ENCODE measurements around the gene HMX1.
A peak's percentile ranks its signal among the peaks of the same experiment; 100 is the strongest.

The HMX1 gene

DNA sequence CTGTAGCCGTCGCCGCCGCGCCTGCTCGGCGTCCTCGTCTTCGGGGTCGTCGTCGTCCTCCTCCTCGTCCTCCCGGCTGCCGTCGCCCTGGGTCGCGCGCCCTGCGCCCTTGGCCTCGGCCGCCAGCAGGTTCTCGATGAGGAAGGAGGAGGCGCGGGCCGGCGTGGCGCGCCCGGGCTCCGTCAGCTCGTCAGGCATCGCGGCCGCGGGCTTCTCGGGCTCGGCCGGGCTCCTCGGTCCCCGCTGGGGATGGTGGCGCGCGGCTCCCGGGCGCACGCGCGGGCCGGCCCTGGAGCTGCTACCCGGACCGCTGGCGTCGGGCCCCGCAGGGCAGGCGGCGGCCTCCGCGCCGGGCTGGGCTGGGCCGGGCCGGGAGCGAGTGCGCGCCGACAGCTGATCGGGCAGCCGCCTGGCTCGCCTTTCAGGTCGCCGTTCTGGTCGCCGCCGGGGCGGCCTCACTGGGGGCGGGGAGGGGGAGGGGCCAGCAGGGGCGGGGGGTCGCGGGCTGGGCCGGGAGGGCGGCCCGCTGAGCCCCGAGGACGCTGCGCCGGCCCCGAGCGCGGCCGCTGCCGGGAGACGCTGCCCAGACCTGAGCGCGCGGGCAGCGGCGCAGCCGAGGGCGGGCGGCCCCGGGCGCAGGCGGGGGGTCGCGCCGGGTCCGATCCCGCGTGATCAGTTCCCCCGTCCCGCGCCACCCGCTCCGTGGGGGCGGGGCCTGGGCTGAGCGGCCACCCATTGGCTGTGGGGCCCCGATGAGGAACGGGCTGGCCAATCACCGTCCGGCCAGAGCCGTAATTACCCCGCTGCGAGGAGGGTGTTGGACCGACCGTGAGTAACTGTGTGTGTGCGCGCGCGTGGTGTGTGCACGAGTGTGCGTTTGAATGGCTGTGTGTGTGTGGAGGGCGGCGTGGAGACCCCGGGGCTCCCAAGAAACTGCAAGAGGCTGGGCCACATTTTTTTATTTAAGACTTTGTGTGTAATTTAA is at the start of gene HMX1:
Gene HMX1, minus strand, starts transcription at position 423 of the 985 bp plus-strand sequence. Its CDS starts 225 bp downstream, at position 198.
- no peak for DNase-seq

DNA sequence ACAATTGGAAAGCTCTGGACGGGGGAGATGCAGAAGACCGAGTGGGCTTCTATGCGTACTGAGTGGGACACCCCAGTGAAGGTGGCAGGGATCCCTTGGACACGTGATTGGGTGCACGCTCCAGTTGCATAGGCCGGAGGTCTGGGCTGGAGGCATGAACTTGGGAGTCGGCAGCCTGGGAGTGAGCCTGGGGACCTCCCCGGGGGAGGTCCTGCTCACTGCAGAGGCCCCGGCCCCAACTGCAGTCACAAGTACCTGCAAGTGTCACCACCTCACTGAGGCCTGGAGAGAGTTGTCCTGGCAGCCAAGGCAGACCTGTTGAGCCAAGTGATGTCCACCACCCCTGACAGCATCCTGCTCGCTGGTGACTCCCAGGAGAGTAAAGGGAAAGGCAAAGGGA is 49.3 kb upstream of the HMX1 start:
- no peak for DNase-seq

DNA sequence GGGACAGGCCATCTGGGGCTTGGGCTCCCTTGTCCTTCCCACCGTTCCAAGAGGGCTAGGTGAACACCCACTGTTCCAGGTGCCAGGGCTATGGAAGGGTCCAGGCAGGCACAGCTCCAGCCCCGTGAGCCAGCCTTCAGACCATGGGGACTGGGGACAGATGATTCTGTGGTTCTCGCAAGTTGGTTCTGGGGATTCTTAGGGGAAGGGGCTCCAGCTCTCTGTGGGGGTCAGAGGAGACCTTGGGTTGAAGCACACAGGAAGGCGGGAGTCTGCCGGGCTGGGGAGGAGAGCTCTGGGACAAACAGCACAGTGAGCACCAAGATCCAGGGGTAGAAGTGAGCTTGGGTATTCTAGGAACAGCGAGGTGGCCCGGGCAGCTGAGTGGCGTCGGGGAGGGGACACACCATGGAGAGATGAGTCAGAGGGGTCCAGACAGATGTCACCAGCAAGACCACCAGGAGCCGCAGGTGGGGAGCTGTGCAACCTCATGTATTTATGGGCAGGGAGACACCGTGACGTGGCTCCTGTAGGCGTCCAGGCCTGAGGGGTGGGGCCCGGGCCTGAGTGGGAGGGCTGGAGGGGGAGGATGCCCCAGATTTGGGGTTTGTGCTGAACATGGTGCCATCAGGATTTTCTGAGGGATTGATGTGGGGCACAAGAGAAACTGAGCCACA is 48.8 kb upstream of the HMX1 start:
- no peak for DNase-seq

DNA sequence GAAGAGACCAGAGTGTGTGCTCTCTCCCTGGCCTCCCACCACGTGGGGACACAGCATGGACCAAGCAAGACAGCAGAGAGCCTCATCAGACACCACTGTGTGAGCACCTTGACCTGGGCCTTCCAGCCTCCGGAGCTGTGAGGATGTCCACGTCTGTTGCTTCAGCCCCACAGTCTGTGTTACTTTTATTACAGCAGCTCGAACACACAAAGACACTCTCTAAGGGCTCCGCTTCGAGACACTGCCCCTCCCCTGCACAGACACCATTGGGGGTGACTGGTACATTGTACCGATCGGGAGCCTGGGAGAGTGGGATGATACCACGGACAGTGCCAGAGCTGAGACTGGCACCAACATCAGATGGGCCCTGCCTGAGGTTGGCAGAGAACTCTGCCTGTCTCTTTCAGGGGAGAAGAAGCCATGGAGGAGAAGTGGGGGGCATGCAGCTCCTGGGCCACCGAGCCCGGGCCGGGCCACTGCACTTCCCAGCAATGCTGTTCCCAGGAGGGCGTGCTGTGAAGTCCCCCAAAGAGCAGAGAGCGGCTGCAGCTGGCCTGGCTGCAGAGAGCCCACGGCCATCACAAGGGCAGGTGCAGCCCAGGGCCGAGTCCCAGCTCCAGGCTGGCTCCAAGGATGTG is 48.1 kb upstream of the HMX1 start:
- DNase-seq = no peak

DNA sequence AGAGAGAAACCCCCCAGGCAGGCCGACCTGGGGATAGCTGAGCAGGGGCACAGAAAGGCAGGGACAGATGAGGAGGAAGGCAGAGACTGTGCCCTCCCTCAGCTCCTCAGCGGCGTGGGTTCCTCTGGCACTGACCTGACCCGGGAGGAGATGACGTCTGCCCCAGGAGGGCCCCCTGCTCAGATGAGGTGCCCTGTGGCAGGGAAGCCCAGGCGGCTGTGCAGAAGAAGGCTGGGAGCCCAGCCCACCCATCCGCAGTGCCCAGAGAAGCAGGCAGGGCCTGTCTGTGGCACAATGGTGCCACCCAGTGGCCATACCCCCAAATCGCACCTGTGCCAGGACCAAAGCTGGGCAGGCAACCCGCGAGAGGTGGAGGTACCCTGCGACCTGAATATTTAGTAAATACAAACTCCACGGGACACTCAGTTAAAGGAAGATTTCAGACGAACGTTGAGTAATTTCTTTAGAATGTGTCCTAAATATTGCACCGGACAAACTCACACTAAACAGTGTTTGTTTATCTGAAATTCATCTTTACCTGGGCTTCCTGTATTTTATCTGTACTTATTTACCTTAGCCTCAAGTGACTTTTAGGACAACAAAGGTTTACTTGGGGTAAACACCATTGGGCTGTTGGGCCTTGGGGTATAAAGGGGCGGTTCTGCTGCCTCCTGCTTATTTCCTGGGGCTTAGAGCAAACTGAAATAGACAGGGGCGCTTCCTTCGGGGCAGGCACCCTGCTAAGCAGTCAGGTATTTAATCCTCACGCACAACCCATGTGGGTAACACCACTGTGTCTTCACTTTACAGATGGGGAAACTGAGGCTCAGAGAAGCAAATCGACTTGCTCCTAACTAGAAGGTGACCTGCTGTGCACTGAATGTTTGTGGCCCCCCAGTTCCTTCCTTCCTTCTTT is 46.5 kb upstream of the HMX1 start:
- peak; percentile 18 for DNase-seq

DNA sequence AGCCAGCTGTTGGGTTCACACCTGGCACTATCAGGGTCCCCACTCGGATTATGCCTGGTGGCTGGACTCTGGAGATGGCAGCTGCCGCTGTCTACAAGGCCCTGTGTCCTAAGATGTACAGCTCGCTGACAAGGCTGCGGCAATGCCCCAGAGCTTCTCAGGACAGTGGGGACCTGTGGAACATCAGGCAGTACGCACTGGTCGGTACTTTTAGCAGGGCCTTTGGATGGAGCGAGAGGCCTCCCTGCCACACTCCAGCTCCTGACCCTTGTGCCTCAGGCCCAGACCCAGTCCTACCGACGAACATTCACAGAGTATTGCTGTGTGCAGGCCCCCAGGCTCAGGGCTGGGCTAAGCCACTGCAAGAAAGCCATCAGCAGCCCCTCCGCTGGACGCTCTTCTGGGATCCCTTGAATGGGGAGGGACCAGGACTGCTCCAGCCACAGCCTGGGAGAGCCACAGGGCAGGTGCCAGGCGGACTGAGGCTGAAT is 45.7 kb upstream of the HMX1 start:
- no peak for DNase-seq

DNA sequence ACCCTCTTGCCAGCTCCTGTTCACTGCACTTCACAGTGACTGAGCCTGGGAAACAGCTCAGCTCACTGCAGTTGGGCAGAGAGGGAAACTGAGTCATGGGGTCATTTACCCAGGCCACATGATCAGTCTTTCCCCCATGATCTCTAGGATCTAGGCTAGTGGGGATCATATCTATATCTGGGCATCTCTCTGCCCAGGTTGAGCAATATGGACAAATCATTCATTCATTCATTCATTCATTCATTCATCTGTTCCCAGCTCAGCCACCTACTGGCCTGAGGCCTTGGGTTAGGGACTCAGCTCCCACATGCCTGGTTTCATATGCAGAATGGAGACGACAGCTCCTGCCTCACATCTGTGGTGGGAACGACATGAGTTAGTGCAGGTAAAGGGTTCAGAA is 45.3 kb upstream of the HMX1 start:
- no peak for DNase-seq

DNA sequence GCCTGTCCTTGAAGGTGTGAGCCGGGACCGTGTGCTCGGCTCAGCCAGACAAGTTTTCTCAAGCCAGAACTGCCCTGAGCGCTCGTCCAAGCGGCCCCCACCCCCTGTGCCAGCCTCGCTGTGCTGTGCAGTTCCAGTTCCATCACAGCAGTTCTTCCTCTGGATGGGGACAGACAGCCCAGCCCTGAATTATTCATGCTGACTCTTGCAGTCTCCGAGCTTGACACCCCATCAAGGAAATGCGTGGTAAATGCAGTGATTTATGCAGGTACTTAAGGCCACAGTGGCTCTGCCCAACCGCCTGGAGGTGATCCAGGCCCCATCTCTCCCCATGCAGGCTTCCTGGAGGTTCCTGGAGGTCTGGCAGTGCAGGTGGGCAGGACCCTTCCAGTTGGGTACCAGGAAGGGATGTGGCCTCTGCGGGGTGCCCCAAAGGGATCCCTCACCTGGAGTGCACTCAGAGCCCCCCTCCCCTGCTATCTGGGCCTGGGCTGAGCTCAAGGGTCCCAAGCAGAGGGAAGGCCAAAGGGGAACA is 44.8 kb upstream of the HMX1 start:
- DNase-seq = no peak

DNA sequence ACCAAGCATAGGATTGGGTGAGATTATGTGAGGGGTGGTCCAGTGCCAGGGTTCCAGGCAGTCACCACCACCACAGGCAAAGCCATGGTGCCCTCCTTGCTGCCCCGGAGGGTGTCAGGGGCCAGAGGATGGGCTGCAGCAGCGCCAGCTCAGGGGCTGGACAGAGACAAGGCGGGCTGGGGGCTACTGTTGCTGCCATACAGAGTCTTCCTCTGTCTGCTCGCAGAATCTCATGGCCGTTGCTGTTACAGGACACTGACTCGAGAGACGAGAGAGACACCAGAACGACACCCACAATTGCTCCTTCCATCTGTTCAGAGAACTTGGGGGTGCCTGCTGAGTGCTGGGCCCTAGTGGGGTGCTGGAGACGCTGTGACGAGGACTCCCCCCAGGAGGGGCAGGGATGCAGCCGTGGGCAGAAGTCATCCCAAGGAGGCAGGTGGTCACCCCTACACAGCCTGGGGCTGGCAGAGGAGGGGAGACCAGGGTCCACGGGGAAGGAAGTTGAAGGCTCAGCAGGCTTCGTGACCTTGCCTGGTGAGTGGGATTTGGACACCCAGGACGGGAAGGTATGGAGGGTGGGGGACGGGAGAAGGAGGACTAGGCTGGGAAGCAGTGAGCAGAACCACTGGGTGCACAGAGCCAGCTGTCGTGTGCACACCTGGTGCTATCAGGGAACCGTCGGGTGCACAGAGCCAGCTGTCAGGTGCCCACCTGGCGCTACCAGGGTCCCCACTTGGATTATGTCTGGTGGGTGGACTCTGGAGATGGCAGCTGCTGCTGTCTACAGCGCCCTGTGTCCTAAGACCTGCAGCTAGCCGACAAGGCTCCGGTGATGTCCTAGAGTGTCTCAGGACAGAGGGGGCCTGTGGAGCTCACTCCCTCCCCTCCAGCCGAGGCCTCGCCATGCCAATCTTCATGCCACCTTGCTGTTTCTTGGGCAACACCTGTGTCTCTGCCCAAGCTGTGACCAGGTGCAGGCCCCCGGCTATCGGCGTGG is 43.9 kb upstream of the HMX1 start:
- no peak for DNase-seq

DNA sequence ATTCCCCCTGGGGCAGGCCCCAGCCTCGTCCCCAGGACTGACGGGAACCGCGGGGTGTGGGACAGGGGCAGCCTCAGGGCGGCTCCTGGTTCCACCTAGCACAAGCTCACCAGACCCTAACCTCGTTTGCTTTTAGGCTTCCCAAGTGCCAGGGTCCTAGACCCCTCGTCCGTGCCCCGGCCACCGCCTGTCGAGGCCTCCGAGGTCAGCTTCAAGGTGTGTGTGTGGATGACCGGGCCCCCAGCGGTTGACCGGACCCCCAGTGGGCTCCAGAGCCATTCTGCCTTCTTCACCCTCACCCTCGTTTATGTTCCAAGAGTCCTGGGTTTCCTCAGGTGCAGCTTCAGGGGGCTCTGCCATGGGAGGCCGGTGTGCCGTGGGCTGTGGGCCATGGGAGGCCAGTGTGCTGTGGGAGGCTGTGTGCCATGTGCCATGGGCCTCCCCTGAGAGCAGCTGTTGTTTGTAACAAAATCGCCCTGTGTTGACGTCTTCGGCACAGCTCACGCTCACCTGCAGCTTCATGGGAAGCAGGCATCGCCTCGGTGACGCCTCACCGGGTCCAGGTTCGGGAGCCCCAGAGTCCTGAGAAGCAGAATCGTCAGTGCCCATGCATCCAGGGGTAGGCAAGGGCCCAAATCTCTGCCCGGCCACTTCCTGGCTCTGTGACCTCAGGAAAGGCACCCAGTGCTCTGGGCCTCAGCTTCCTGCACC is 43.0 kb upstream of the HMX1 start:
- DNase-seq = no peak

DNA sequence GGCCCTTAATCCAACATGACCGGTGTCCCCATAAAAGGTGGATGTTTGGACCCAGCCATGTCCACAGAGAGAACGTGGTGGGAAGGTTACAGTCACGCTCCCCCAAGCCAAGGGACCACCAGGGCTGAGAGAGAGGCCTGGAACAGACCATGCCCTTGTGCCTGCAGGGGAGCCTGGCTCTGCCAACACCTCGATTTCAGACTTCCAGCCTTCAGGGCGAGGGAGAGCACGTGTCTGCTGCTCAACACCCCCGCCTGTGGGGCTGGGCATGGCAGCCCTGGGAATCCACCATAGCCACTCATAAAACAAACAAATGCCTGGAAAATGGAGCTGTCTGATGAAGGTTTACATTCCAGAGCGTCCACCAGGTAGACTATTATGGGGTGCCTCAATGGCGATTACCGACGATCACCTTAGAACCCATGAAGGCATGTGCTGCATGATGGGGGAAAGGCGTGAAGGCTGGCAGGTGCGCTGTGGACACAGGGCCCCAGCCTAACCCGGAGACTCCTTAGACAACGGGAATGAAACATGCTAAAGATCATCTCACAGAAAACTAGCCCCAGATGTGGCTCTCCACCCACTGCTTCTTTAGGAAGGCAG is 42.3 kb upstream of the HMX1 start:
- no peak for DNase-seq

DNA sequence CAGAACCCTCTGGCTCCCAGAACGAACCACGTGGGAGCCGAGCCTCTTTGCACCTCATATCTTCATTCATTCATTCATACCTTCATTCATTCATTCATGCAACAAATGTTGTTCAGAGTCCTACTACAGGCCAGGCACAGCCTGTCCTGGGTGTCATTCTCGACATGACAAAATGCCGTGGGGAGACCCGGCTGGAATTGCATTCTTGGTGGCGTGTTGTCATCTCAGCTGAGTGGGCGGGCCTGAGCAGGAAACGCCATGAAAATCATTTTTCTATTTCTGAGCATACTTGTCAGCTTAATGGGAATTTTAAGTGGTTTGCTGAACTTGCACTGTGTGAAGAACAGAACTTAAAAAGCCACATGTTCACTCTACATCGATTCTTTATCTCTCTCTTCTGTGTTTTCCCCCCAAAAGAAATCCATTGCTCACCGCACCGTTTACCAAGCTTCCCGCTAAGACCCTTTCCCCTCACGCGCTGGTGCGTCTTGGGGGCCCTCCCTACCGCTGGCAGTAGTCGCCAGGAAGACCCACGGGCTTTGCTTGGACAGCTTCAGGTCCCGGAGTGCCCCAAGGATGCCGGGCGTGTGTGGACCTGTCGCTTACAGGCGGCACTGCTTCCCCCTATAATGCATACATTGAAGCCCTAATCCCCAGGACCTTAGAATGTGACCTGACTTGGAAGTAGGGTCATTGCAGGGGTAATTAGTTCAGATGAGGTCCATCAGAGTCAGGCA is 41.6 kb upstream of the HMX1 start:
- no peak for DNase-seq

DNA sequence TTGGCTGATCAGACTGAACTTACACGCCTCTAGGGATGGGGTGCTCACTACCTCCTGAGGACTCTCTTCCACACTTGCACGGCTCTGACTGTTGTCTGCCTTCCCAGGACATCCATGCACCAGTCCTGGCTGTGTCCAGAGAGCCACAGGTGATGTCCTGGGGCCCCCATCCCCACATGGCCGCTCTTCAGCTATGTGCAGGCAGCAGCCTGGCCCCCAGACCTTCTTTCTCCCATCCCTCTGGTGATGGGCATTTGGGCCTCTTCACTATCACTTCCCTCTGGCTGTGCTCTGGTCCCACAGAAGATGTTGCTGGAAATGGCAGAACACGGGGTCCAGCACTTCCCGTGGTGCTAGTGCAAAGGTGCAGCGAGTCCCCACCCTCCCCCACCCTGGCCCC is 40.9 kb upstream of the HMX1 start:
- no peak for DNase-seq

DNA sequence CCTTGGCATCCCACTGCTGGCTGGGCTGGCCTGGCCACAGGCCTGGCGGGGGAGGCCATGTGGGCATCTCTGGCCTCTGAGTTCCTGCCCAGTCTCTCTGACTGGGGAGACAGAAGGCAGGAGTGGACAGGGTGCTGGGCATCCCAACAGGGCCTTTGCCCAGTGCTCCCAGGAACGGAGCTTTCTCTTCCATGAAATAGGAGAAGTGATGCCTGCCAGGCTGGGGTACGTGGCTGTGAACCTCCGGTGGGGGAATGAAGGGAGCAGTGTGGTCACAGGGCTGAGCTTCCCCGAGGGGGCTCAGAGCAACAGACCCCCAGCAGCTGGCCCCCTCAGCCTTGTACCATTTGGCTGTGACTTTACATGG is 40.4 kb upstream of the HMX1 start:
- no peak for DNase-seq

DNA sequence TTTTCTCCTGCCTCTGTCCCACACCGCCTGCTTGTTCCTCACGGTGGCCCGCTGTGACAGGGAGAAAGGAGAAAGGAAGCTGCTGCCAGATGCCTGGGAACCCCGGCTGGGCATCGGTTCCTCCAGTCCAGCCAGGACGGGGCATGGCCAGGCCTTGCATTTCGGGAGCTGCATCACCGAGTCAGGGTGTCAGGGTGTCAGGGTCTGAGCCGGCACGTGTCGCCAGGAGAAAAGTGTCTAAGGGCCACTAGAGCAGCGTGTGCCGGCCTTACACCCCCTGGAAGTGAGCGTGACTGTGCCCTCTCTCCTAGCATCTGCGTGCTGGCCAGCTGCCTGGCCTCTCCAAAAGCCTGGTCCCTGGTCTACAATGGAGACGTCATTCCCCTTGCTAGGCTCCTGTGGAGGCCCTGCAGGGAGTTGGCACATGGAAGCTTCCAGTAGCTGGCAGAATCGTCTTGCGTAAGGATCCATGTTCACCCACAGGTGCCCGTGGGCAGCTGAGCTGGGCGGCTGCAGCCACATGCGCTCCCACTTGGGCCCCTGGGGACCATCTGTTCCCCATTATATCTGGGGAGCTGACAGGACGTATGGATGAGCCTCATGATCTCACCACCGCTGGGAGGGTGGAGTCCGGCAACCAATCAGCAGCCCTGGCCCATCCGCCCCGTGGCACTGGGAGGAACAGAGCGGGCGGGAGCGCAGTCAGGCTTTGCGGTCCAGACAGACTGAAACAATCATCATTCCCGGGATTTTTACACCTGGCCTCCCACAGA is 39.9 kb upstream of the HMX1 start:
- no peak for DNase-seq

DNA sequence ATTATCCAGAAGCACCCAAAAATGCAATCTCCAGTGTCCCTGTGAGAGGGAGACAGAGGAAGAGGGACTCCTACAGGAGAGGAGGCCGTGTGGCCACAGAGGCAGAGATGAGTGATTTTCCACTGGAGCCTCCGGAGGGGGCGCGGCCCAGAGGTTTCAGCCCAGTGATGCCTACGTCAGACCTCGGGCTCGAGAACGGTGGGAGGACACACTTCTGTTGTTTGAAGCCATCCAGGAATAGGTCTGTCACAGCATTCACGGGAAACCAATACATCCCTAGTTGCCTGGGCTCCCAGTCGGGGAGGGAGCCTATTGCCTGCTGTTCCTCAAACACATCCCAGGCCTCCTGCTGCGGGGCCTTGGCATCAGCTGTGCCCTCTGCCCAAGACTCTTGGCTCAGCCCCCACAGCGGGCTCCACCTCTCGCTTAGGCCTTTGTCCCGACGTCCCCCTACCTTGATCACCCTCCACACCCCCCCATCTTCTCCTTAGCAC is 39.2 kb upstream of the HMX1 start:
- no peak for DNase-seq

DNA sequence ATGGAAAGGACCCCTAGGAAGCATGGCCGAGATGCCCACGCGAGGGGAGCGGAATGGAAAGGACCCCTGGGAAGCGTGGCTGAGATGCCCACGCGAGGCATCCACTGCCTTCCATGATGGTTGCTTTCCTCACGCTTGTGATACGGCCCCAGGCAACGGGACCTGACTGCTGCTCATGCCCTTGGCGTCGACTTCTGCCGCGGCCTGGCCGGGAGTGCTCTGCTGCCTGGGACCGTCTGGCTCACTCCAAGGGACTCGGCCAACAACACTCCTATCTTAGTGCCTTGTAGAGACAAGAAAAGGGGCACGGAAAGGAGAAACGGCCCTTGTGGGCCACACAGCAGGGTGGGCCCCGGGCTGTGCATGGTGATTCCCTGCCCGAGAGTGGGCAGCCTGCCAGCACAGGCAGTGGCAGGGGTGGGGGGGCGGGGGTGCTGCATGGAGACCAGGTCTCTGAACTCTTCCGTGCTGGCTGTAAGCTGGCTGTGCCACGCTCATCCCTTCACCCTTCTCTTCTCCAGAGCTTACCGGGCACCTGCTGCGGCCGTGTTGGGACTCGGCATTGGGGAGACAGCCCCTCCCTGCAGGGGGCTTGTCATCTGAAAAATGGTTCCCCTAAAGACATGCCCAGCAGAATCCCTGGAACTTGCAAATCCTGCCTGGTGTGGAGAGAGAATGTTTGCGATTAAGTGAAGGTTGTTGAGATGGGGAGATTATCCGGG is 38.6 kb upstream of the HMX1 start:
- DNase-seq = no peak

Data from kidney glomerular epithelial cell (primary cell).